ENCODE measurements around the gene NMD3. TPM values are rescaled to one million over a fixed set of nuclear protein-coding genes. Genes with fewer than 3 reads are reported as not detected.

NMD3 gene
- total and polyA plus RNA-seq, 4 donors, result 34.5 to 82.2 (median 45.3) TPM

GRCh38 chr3:161251716-161252115, 30.6 kb downstream of the NMD3 start:
- peaks cover 14% of the 10 kb centered on the region for H3K36me3 ChIP-seq (ENCODE audit: control insufficient read depth, insufficient read depth, low read length)
- no peaks in the 10 kb centered on the region for H3K9me3 ChIP-seq (ENCODE audit: control insufficient read depth, insufficient read depth, low read length)
- H3K27me3 ChIP-seq (ENCODE audit: control insufficient read depth, insufficient read depth, low read length), result no peaks in the 10 kb centered on the region
- H3K4me3 ChIP-seq (ENCODE audit: low read depth, low read length), result no peak overlapping the region
- no peak for DNase-seq (ENCODE audit: low read depth in 4 of 6, low spot score in 6 of 6)
- no peaks in the 10 kb centered on the region for H3K4me1 ChIP-seq (ENCODE audit: control insufficient read depth, insufficient read depth, low read length)
- no peak overlapping the region for H3K27ac ChIP-seq (ENCODE audit: low read depth, low read length)
- whole genome bisulfite sequencing (ENCODE audit: insufficient coverage), result no CpG with 5 or more reads among the region's 2 CpGs

GRCh38 chr3:161252143-161252542, 31.0 kb downstream of the NMD3 start:
- Histone ChIP-seq H3K4me3 (ENCODE audit: low read depth, low read length) (no peak overlapping the region), H3K9me3 (ENCODE audit: control insufficient read depth, insufficient read depth, low read length) (no peaks in the 10 kb centered on the region), H3K4me1 (ENCODE audit: control insufficient read depth, insufficient read depth, low read length) (no peaks in the 10 kb centered on the region), H3K36me3 (ENCODE audit: control insufficient read depth, insufficient read depth, low read length) (peaks cover 14% of the 10 kb centered on the region), H3K27me3 (ENCODE audit: control insufficient read depth, insufficient read depth, low read length) (no peaks in the 10 kb centered on the region), H3K27ac (ENCODE audit: low read depth, low read length) (no peak overlapping the region)
- no peak for DNase-seq (ENCODE audit: low read depth in 4 of 6, low spot score in 6 of 6)
- WGBS (ENCODE audit: insufficient coverage), result 100% methylated on average over 1 of the region's 5 CpGs

- no peak for DNase-seq (ENCODE audit: low read depth in 4 of 6, low spot score in 6 of 6)
- no CpG with 5 or more reads among the region's 1 CpG for WGBS (ENCODE audit: insufficient coverage)
- no peak overlapping the region for H3K27ac ChIP-seq (ENCODE audit: low read depth, low read length)
- peaks cover 4% of the 10 kb centered on the region for H3K36me3 ChIP-seq (ENCODE audit: control insufficient read depth, insufficient read depth, low read length)
- no peaks in the 10 kb centered on the region for H3K9me3 ChIP-seq (ENCODE audit: control insufficient read depth, insufficient read depth, low read length)
- no peaks in the 10 kb centered on the region for H3K4me1 ChIP-seq (ENCODE audit: control insufficient read depth, insufficient read depth, low read length)
- H3K27me3 ChIP-seq (ENCODE audit: control insufficient read depth, insufficient read depth, low read length), result no peaks in the 10 kb centered on the region
- no peak overlapping the region for H3K4me3 ChIP-seq (ENCODE audit: low read depth, low read length)
These were observed 32.6 kb downstream of the NMD3 start for GRCh38 chr3:161253711-161254110.

GRCh38 chr3:161254861-161255260, 33.8 kb downstream of the NMD3 start:
- H3K27me3 ChIP-seq (ENCODE audit: control insufficient read depth, insufficient read depth, low read length), result no peaks in the 10 kb centered on the region
- no peak overlapping the region for H3K27ac ChIP-seq (ENCODE audit: low read depth, low read length)
- WGBS (ENCODE audit: insufficient coverage), result no CpG with 5 or more reads among the region's 1 CpG
- no peak for DNase-seq (ENCODE audit: low read depth in 4 of 6, low spot score in 6 of 6)
- H3K4me3 ChIP-seq (ENCODE audit: low read depth, low read length), result no peak overlapping the region
- H3K36me3 ChIP-seq (ENCODE audit: control insufficient read depth, insufficient read depth, low read length), result peaks cover 4% of the 10 kb centered on the region
- H3K9me3 ChIP-seq (ENCODE audit: control insufficient read depth, insufficient read depth, low read length), result no peaks in the 10 kb centered on the region
- H3K4me1 ChIP-seq (ENCODE audit: control insufficient read depth, insufficient read depth, low read length), result no peaks in the 10 kb centered on the region

GRCh38 chr3:161263057-161263456, 41.9 kb downstream of the NMD3 start:
- no peak for DNase-seq (ENCODE audit: low read depth in 4 of 6, low spot score in 6 of 6)
- Histone ChIP-seq H3K36me3 (ENCODE audit: control insufficient read depth, insufficient read depth, low read length) (no peaks in the 10 kb centered on the region), H3K27me3 (ENCODE audit: control insufficient read depth, insufficient read depth, low read length) (no peaks in the 10 kb centered on the region), H3K9me3 (ENCODE audit: control insufficient read depth, insufficient read depth, low read length) (peaks cover 3% of the 10 kb centered on the region), H3K4me1 (ENCODE audit: control insufficient read depth, insufficient read depth, low read length) (no peaks in the 10 kb centered on the region), H3K27ac (ENCODE audit: low read depth, low read length) (no peak overlapping the region), H3K4me3 (ENCODE audit: low read depth, low read length) (no peak overlapping the region)
- 67% methylated on average over 1 of the region's 3 CpGs for WGBS (ENCODE audit: insufficient coverage)

GRCh38 chr3:161264852-161265251, 43.7 kb downstream of the NMD3 start:
- Histone ChIP-seq H3K36me3 (ENCODE audit: control insufficient read depth, insufficient read depth, low read length) (no peaks in the 10 kb centered on the region), H3K27ac (ENCODE audit: low read depth, low read length) (no peak overlapping the region), H3K4me1 (ENCODE audit: control insufficient read depth, insufficient read depth, low read length) (no peaks in the 10 kb centered on the region), H3K4me3 (ENCODE audit: low read depth, low read length) (no peak overlapping the region), H3K27me3 (ENCODE audit: control insufficient read depth, insufficient read depth, low read length) (no peaks in the 10 kb centered on the region), H3K9me3 (ENCODE audit: control insufficient read depth, insufficient read depth, low read length) (peaks cover 3% of the 10 kb centered on the region)
- WGBS (ENCODE audit: insufficient coverage), result no CpG with 5 or more reads among the region's 1 CpG
- no peak for DNase-seq (ENCODE audit: low read depth in 4 of 6, low spot score in 6 of 6)

GRCh38 chr3:161265916-161266571, 44.9 kb downstream of the NMD3 start:
- H3K9me3 ChIP-seq (ENCODE audit: control insufficient read depth, insufficient read depth, low read length), result peaks cover 1% of the 10 kb centered on the region
- no peaks in the 10 kb centered on the region for H3K27me3 ChIP-seq (ENCODE audit: control insufficient read depth, insufficient read depth, low read length)
- H3K4me3 ChIP-seq (ENCODE audit: low read depth, low read length), result no peak overlapping the region
- H3K36me3 ChIP-seq (ENCODE audit: control insufficient read depth, insufficient read depth, low read length), result no peaks in the 10 kb centered on the region
- no peak for DNase-seq (ENCODE audit: low read depth in 4 of 6, low spot score in 6 of 6)
- H3K27ac ChIP-seq (ENCODE audit: low read depth, low read length), result no peak overlapping the region
- 100% methylated on average over 2 of the region's 5 CpGs for WGBS (ENCODE audit: insufficient coverage)
- no peaks in the 10 kb centered on the region for H3K4me1 ChIP-seq (ENCODE audit: control insufficient read depth, insufficient read depth, low read length)

GRCh38 chr3:161266731-161267150, 45.6 kb downstream of the NMD3 start:
- Histone ChIP-seq H3K36me3 (ENCODE audit: control insufficient read depth, insufficient read depth, low read length) (no peaks in the 10 kb centered on the region), H3K27ac (ENCODE audit: low read depth, low read length) (no peak overlapping the region), H3K4me1 (ENCODE audit: control insufficient read depth, insufficient read depth, low read length) (no peaks in the 10 kb centered on the region), H3K9me3 (ENCODE audit: control insufficient read depth, insufficient read depth, low read length) (no peaks in the 10 kb centered on the region), H3K27me3 (ENCODE audit: control insufficient read depth, insufficient read depth, low read length) (no peaks in the 10 kb centered on the region), H3K4me3 (ENCODE audit: low read depth, low read length) (no peak overlapping the region)
- peak in 1 of 6 donors; percentile 63 for DNase-seq (ENCODE audit: low read depth in 4 of 6, low spot score in 6 of 6)
- WGBS (ENCODE audit: insufficient coverage), result no CpG with 5 or more reads among the region's 1 CpG

GRCh38 chr3:161267646-161268045, 46.5 kb downstream of the NMD3 start:
- Histone ChIP-seq H3K4me1 (ENCODE audit: control insufficient read depth, insufficient read depth, low read length) (no peaks in the 10 kb centered on the region), H3K9me3 (ENCODE audit: control insufficient read depth, insufficient read depth, low read length) (no peaks in the 10 kb centered on the region), H3K27me3 (ENCODE audit: control insufficient read depth, insufficient read depth, low read length) (no peaks in the 10 kb centered on the region), H3K4me3 (ENCODE audit: low read depth, low read length) (no peak overlapping the region), H3K36me3 (ENCODE audit: control insufficient read depth, insufficient read depth, low read length) (no peaks in the 10 kb centered on the region), H3K27ac (ENCODE audit: low read depth, low read length) (no peak overlapping the region)
- no peak for DNase-seq (ENCODE audit: low read depth in 4 of 6, low spot score in 6 of 6)
- WGBS (ENCODE audit: insufficient coverage), result 90% methylated on average over 2 of the region's 3 CpGs

GRCh38 chr3:161268601-161269000, 47.5 kb downstream of the NMD3 start:
- Histone ChIP-seq H3K9me3 (ENCODE audit: control insufficient read depth, insufficient read depth, low read length) (no peaks in the 10 kb centered on the region), H3K27me3 (ENCODE audit: control insufficient read depth, insufficient read depth, low read length) (no peaks in the 10 kb centered on the region), H3K36me3 (ENCODE audit: control insufficient read depth, insufficient read depth, low read length) (no peaks in the 10 kb centered on the region), H3K4me3 (ENCODE audit: low read depth, low read length) (no peak overlapping the region), H3K4me1 (ENCODE audit: control insufficient read depth, insufficient read depth, low read length) (no peaks in the 10 kb centered on the region), H3K27ac (ENCODE audit: low read depth, low read length) (no peak overlapping the region)
- no peak for DNase-seq (ENCODE audit: low read depth in 4 of 6, low spot score in 6 of 6)
- 92% methylated on average over 1 of the region's 3 CpGs for WGBS (ENCODE audit: insufficient coverage)

All from spinal cord (tissue), 10 donors.